GM19043 (cell line): Measurements from ENCODE around the gene HEG1.

ENCODE experiments used
- ATAC-seq: cut with Tn5 transposase; IDR thresholded peaks from one replicate; pipeline ENCODE4 v1.9.1; 2021; ENCODE audit warnings: low read depth; ENCODE audit not compliant: unreplicated experiment

Gene HEG1

GRCh38 chr3:124919756-124920155 is 136.0 kb downstream of the HEG1 start:
- ATAC-seq, result no peak

GRCh38 chr3:124918524-124918923 is 137.3 kb downstream of the HEG1 start:
- ATAC-seq, result no peak

- no peak for ATAC-seq
Measured at GRCh38 chr3:124916837-124917409, 138.9 kb downstream of the HEG1 start.
